SH-SY5Y (cell line): ENCODE results near the gene SHISA9.

Experiments
- GATA2 ChIP-seq: IDR thresholded peaks from 2 replicates; pipeline ENCODE4 v1.6.1; 2011; ENCODE audit warnings: mild to moderate bottlenecking, low read depth, low read length
- GATA3 ChIP-seq: IDR thresholded peaks from 2 replicates; pipeline ENCODE4 v1.6.1; 2011; ENCODE audit warnings: low read depth, mild to moderate bottlenecking, low read length, moderate library complexity

The SHISA9 gene

DNA sequence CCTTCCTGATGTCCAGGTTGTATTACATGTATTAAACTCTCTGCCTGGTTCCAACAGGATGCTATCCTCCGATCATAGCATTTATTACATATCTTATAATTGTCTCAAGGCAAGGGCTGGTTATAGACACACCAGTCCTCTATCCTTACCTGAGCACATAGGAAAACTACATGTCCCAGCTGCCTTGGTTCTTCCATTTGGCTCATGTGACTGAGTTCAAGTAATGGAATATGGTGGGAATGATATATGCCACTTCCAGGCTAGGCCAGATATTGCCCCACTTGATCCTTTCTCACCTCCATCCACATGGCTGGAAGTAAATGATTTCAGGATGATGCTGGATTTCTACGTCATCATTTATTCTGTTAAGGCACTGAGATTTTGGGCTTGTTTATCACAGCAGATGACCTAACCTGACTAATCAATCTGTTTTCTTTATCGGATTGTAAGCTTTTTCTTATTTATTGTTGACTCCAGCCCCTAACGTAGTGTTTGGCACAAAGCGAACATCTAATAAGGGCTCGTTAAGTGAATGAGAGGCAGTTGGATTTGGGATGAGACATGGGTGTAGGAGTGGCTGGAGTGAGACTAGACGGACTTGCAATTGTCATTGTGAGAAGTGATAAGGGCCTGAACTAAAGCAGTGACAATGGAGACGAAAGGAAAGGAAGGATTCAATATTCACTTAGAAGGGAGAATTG lies 8.2 kb upstream of the SHISA9 start:
- TF ChIP-seq GATA2 (no peak), GATA3 (no peak)

DNA sequence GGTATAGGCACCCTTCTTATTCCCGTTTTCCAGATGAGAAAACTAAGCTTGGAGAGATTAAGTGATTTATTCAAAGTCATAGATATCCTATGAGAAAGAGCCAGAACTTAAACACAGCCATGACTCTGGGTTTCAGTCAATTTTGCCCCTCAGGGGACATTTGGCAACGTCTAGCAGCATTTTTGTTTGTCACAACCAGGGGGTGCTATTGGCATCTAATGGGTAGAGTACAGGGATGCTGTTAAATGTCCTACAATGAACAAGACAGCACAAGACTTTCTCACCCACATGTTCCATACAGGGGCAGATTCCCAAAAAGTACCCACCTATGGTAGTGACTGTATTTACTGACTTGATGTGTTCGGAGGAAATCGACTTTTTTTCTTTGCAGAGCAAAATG lies 4.8 kb upstream of the SHISA9 start:
- TF ChIP-seq GATA3 (no peak), GATA2 (no peak)

GRCh38 chr16:12898551-12898950 lies 2.8 kb upstream of the SHISA9 start:
- TF ChIP-seq GATA2: no peak
- no peak for TF ChIP-seq GATA3

- no peak for TF ChIP-seq GATA2
- TF ChIP-seq GATA3: no peak
These were observed 1.8 kb upstream of the SHISA9 start for GRCh38 chr16:12899529-12900143.

- TF ChIP-seq GATA3 (no peak), GATA2 (no peak)
These were observed 1.2 kb upstream of the SHISA9 start for GRCh38 chr16:12900156-12900555.

DNA sequence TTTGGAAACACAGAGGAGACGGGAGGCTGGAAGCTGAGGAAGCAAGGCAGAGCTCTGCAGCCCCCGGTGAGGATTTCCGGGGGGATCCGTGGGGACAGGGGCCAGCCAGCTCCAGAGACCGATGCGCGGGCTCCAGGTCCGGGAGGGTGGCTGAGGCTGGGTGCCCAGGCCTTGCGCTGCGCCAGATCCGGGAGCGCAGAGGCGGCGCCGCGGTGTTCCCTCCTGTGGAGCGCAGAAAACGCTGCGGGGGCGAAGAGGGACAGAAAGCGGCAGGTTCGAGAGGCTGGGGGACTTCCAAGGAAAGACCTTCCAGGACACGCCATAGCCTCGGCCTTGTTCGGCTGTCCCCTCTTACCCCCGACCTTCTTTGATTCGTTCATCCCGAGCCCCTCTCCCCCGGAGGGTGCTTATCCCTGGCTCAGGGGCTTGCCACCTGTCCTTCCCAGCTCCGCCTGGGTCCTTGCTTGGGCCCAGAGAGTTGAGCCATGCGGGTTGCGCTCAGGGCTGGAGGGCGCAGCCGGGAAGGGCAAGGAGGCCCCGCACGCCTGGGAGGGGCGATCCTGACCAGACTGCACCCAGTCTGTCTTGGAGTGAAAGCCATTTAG lies 697 bp upstream of the SHISA9 start:
- TF ChIP-seq GATA2 (no peak), GATA3 (no peak)

GRCh38 chr16:12901204-12901596 lies 198 bp upstream of the SHISA9 start:
- TF ChIP-seq GATA2 (no peak), GATA3 (no peak)

DNA sequence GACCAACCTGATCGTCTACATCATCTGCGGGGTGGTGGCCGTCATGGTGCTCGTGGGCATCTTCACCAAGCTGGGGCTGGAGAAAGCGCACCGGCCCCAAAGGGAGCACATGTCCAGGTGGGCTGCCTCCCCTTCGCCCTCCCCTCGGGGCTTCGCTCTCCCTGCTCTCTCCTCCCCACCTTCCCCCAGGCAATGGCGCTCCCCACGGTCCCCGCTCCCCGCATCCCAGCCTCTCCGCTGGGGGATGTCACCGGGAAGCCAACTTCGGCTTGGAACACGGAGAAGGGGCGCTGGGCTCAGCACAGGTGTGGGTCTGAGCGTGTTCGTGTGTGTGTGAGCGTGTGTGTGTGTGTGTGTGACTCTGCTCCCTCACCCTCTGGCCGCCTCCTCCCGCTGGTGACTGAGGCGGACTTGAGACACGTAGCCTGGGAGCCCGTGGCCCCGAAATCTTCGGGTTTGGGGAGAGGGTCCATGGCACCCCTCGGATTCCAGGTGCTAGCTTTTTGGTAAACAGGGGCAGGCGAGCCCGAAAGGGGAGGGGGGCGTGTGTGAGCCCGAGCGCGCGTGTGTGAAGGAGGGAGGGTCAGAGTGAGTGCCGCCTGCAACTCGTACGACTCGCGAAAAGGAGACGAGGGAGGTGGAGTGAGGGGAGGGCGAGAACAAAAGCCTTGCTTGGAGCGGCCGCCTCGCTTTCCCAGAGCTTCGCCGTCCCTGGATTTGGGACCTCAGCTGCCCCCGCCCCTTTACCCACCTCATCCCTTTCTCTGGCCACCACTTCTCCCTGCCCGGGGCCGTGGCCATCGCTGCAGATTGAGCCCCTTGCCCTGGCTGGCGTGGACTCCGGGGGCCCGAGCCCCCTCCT lies 1.3 kb downstream of the SHISA9 start:
- TF ChIP-seq GATA3 (no peak), GATA2 (no peak)

GRCh38 chr16:12903407-12904328 lies 2.3 kb downstream of the SHISA9 start:
- TF ChIP-seq GATA2 (no peak), GATA3 (no peak)

- TF ChIP-seq GATA3: no peak
- TF ChIP-seq GATA2: no peak
These were observed 2.9 kb downstream of the SHISA9 start for GRCh38 chr16:12904329-12904671.

DNA sequence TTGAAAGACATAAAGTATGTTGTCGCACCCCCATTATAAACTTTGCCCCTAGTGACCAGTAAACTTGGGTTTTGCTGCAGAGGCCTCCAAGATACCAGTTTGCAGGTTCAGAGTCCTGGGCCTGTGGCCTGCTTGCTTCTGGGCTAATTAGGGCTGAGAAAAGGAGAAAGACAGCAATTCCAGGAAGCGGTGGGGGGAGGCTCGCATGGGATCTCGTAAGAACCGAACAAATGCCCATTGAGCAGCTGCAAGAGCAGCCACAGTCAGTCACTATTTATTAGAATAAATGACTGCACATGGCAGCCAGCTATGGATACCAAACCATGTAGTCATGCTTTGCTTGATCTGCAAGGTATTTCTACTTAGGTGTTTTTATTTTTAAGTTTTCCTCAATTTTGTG lies 4.9 kb downstream of the SHISA9 start:
- TF ChIP-seq GATA3: no peak
- TF ChIP-seq GATA2: no peak

DNA sequence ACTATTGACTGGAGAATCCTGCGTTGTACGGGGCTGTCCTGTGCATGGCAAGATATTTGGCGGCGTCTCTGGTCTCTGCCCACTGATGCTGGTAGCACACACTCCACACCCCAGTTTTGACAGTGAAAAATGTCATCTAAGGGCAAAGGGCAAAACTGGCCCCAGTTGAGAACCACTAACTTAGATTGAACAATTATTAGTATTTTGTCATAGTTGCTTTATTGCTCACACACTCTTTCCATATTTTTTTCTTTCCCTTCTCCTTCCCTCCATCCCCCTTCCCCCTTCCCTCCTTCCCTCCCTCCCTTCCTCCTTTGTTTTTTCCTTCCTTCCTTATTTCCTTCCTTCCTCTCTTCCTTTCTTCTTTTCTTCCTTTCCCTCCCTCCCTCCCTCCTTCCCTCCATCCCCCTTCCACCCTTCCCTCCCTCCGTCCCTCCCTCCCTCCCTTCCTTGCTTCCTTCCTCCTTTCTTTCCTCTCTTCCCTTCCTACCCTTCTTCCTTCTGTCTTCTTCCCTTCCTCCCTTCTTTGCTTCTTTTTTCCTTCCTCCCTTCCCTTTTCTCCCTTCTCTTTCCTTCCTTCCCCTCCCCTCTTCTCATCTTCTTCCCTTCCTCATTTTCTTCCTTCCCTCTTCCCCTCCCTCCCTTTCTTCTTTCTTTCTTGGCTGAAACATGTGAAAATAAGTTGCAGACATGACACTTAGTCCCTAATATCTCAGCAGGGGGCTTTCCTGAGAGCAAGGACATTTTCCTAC lies 5.5 kb downstream of the SHISA9 start:
- TF ChIP-seq GATA3 (no peak), GATA2 (no peak)

DNA sequence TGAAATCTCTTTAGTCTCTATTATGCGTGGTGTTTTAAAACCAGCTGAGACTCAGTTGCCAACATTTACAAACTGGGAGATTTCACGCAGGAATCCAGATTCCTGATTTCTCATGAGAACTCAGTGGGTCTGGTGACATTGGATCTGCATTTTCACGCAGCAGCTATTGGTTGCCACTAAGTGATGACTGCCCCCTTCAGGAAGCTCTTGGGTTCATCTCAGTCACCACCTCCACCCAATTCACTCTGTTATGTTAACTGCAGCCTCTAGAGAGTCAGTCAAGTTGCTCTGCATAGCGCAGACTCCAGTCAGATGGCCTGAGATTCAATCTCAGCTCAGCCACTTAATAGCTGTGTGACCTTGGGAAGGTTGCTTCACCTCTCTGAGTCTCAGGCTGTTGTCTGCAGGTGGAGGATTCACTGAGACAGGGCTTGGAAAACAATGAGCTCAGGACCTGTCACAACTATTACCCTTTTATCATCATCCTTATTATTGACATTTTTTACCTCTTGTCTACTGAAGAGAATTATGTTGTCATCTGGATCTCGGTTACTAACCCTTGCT lies 6.4 kb downstream of the SHISA9 start:
- TF ChIP-seq GATA2 (no peak), GATA3 (no peak)
